K562 (cell line): ENCODE measurements around the gene HSD17B12. TPM values are rescaled to one million over a fixed set of nuclear protein-coding genes. Genes with fewer than 3 reads are reported as not detected.

ENCODE experiments used
- EGR1 ChIP-seq: fragments of 450-650 bp; conservative IDR thresholded peaks from 2 replicates; pipeline ENCODE4 v1.6.1; 2017; ENCODE audit warnings: mild to moderate bottlenecking
- HCFC1 ChIP-seq: IDR thresholded peaks from 2 replicates; pipeline ENCODE4 v1.6.1; 2012; ENCODE audit warnings: low read depth, low read length, improper control_type of control experiment
- IFI16 ChIP-seq: fragments of 250-450 bp; sonication (Bioruptor Pico); IDR thresholded peaks from 2 replicates; pipeline ENCODE4 v2.1.2; 2022; ENCODE audit warnings: mild to moderate bottlenecking, inconsistent platforms
- KLF13 ChIP-seq: fragments of 450-650 bp; IDR thresholded peaks from 2 replicates; pipeline ENCODE4 v1.6.1; 2016; ENCODE audit warnings: missing genetic modification characterization, low read depth, mild to moderate bottlenecking, missing compliant biosample characterization, moderate library complexity, borderline replicate concordance
- MIER1 ChIP-seq: fragments of 450-650 bp; IDR thresholded peaks from 2 replicates; pipeline ENCODE4 v1.6.1; 2016; ENCODE audit warnings: antibody characterized with exemption, mild to moderate bottlenecking, low read depth
- MXI1 ChIP-seq: IDR thresholded peaks from 2 replicates; pipeline ENCODE4 v1.6.1; 2011; ENCODE audit warnings: low read depth, mild to moderate bottlenecking, improper control_type of control experiment, low read length
- NFE2L1 ChIP-seq: fragments of 450-650 bp; IDR thresholded peaks from 2 replicates; pipeline ENCODE4 v1.6.1; 2016; ENCODE audit warnings: missing genetic modification characterization, low read depth, mild to moderate bottlenecking, missing compliant biosample characterization, moderate library complexity, borderline replicate concordance
- NFRKB ChIP-seq: fragments of 450-650 bp; IDR thresholded peaks from 2 replicates; pipeline ENCODE4 v1.6.1; 2016; ENCODE audit warnings: low read depth
- NR2F6 ChIP-seq: fragments of 450-650 bp; formaldehyde crosslinking; IDR thresholded peaks from 2 replicates; pipeline ENCODE4 v1.4.0; 2020; ENCODE audit warnings: mild to moderate bottlenecking
- OTX1 ChIP-seq: fragments of 450-650 bp; formaldehyde crosslinking; IDR thresholded peaks from 2 replicates; pipeline ENCODE4 v1.4.0; 2022; ENCODE audit warnings: mild to moderate bottlenecking
- THRA ChIP-seq: fragments of 450-650 bp; IDR thresholded peaks from 2 replicates; pipeline ENCODE4 v1.6.1; 2017; ENCODE audit warnings: mild to moderate bottlenecking, moderate library complexity
- TRIM25 ChIP-seq: fragments of 450-650 bp; IDR thresholded peaks from 2 replicates; pipeline ENCODE4 v1.7.0; 2016; ENCODE audit warnings: borderline replicate concordance
- XRCC5 ChIP-seq: fragments of 200-400 bp; formaldehyde crosslinking; IDR thresholded peaks from 2 replicates; pipeline ENCODE4 v1.6.1; 2017; ENCODE audit warnings: low read depth, mild to moderate bottlenecking, low read length
- ZBTB8A ChIP-seq: fragments of 450-650 bp; IDR thresholded peaks from 2 replicates; pipeline ENCODE4 v1.6.1; 2018; ENCODE audit warnings: mild to moderate bottlenecking, moderate library complexity; ENCODE audit not compliant: partially characterized antibody
- ZNF3 ChIP-seq: fragments of 250-450 bp; sonication (Bioruptor Pico); IDR thresholded peaks from 2 replicates; pipeline ENCODE4 v1.5.0; 2021; ENCODE audit warnings: mild to moderate bottlenecking, moderate library complexity
- ZNF316 ChIP-seq: fragments of 450-650 bp; IDR thresholded peaks from 2 replicates; pipeline ENCODE4 v1.6.1; 2016
- polyA plus RNA-seq, 8 experiments: library from polyadenylated mRNA; depleted of rRNA in 4 of 8; stranded (reverse) in 5 of 8; unstranded in 3 of 8; fragments of >200 nt; fragmentation: Nextera tagmentation in 2 of 8; fragmentation: Illumina TruSeq in 1 of 8; extraction: Ambion mirVana in 2 of 8; extraction: Trizol in 1 of 8; gene quantifications; 2 replicates each; pipeline versions ENCODE4 v1.2.1 to v1.2.3, GENCODE V29; 2011 to 2014; ENCODE audit warnings: inconsistent platforms in 1 of 8, missing spikeins in 1 of 8
- total RNA-seq, 7 experiments: library from RNA; depleted of rRNA in 6 of 7; stranded (reverse); fragments of >200 nt in 6 of 7; fragmentation: Illumina TruSeq in 2 of 7; extraction: Trizol in 2 of 7; gene quantifications; 2 replicates each; pipeline versions ENCODE4 v1.2.1 to v1.2.3, GENCODE V29; 2011 to 2021; ENCODE audit warnings: low replicate concordance in 1 of 7
- TF ChIP-seq, protein P1 (sequence below): sonication (generic); formaldehyde crosslinking; IDR thresholded peaks from 2 replicates; pipeline ENCODE4 v1.8.0; 2022; ENCODE audit warnings: mild to moderate bottlenecking, missing genetic modification reagents, borderline replicate concordance
- TF ChIP-seq, protein P2 (sequence below): fragments of 250-450 bp; sonication (Bioruptor Pico); IDR thresholded peaks from 2 replicates; pipeline ENCODE4 v1.8.0; 2021; ENCODE audit warnings: moderate library complexity, mild to moderate bottlenecking, inconsistent platforms
- TF ChIP-seq, protein P3 (sequence below), 2 experiments: fragments of 150-350 bp in 1 of 2; IDR thresholded peaks; 2 replicates each; pipeline ENCODE4 v1.6.1; 2012 to 2016; ENCODE audit warnings: low read depth in 2 of 2, low read length in 2 of 2, mild to moderate bottlenecking in 1 of 2, moderate library complexity in 1 of 2

HSD17B12 gene
- total and polyA plus RNA-seq, 9 of the 15 experiments (the other 6 are each of a cell fraction or from before 2014, with no cell fraction given): 9.1 to 34.5 (median 23.3) TPM

DNA sequence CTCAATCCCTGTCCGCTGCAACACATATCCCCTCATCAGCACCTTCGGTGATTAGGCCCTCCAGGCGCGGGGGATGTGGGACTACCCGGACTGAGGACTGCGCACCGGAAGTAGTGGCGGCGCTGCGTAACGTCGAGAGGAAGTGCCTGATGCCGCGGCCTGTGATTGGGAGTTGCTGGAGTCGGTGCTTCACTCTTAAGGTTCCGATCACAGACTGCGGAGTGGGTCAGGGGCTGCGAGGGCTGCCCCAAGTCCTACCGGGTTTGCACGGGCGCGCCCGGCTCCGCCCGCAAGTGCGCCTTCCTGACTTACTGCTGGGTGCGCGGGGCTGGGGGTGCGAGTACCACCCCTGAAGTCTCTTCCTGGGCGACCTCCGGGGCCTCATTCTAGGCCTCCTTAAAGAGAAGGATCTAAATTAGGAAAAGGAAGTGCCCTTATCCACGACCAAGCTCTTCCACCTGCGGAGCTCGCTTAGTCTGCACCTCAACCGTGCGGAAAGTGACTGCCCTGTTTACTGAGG, 200.2 kb downstream of the HSD17B12 start, which contains the start of gene ALKBH3 (continued):
- TF ChIP-seq, protein P1, sequence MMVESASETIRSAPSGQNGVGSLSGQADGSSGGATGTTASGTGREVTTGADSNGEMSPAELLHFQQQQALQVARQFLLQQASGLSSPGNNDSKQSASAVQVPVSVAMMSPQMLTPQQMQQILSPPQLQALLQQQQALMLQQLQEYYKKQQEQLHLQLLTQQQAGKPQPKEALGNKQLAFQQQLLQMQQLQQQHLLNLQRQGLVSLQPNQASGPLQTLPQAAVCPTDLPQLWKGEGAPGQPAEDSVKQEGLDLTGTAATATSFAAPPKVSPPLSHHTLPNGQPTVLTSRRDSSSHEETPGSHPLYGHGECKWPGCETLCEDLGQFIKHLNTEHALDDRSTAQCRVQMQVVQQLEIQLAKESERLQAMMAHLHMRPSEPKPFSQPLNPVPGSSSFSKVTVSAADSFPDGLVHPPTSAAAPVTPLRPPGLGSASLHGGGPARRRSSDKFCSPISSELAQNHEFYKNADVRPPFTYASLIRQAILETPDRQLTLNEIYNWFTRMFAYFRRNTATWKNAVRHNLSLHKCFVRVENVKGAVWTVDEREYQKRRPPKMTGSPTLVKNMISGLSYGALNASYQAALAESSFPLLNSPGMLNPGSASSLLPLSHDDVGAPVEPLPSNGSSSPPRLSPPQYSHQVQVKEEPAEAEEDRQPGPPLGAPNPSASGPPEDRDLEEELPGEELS: no peak
- TF ChIP-seq, protein P2, sequence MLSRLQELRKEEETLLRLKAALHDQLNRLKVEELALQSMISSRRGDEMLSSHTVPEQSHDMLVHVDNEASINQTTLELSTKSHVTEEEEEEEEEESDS (CRISPR knock-in tag): no peak
- TF ChIP-seq KLF13 (tag): no peak
- no peak for TF ChIP-seq TRIM25
- TF ChIP-seq ZBTB8A: no peak
- TF ChIP-seq ZNF3 (CRISPR knock-in tag): no peak
- TF ChIP-seq NFRKB: peak; percentile 57; the same call in 1 of the 2 replicates
- TF ChIP-seq NFE2L1 (tag): no peak
- TF ChIP-seq, protein P3, sequence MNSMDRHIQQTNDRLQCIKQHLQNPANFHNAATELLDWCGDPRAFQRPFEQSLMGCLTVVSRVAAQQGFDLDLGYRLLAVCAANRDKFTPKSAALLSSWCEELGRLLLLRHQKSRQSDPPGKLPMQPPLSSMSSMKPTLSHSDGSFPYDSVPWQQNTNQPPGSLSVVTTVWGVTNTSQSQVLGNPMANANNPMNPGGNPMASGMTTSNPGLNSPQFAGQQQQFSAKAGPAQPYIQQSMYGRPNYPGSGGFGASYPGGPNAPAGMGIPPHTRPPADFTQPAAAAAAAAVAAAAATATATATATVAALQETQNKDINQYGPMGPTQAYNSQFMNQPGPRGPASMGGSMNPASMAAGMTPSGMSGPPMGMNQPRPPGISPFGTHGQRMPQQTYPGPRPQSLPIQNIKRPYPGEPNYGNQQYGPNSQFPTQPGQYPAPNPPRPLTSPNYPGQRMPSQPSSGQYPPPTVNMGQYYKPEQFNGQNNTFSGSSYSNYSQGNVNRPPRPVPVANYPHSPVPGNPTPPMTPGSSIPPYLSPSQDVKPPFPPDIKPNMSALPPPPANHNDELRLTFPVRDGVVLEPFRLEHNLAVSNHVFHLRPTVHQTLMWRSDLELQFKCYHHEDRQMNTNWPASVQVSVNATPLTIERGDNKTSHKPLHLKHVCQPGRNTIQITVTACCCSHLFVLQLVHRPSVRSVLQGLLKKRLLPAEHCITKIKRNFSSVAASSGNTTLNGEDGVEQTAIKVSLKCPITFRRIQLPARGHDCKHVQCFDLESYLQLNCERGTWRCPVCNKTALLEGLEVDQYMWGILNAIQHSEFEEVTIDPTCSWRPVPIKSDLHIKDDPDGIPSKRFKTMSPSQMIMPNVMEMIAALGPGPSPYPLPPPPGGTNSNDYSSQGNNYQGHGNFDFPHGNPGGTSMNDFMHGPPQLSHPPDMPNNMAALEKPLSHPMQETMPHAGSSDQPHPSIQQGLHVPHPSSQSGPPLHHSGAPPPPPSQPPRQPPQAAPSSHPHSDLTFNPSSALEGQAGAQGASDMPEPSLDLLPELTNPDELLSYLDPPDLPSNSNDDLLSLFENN (IDR thresholded peaks at IDR 0.05; ENCODE audit: low read depth in 2 of 2, low read length in 2 of 2): 0 out of 4 replicates have a peak, but pooled peaks of 1 of the 2 experiments have one; percentile 28
- TF ChIP-seq THRA: no peak
- no peak for TF ChIP-seq IFI16 (CRISPR knock-in tag)
- peak; percentile 51; the same call in 1 of the 2 replicates for TF ChIP-seq ZNF316
- TF ChIP-seq MXI1: no peak
- TF ChIP-seq XRCC5: peak; percentile 96
- TF ChIP-seq NR2F6 (CRISPR knock-in tag): no peak
- peak; percentile 59; the same call in 1 of the 2 replicates for TF ChIP-seq OTX1 (CRISPR knock-in tag)
- TF ChIP-seq MIER1: peak; percentile 67; the same call in 1 of the 2 replicates
- peak; percentile 59 for TF ChIP-seq EGR1
- TF ChIP-seq HCFC1: peak; percentile 82
